ENCODE data around the gene PTPDC1.

Gene PTPDC1

GRCh38 chr9:94068257-94068656 lies 16.0 kb upstream of the PTPDC1 start:
- TF ChIP-seq Cebpa-rat (IDR thresholded peaks at IDR 0.05), result no peak
- no peaks in the 10 kb centered on the region for H4K20me1 ChIP-seq

DNA sequence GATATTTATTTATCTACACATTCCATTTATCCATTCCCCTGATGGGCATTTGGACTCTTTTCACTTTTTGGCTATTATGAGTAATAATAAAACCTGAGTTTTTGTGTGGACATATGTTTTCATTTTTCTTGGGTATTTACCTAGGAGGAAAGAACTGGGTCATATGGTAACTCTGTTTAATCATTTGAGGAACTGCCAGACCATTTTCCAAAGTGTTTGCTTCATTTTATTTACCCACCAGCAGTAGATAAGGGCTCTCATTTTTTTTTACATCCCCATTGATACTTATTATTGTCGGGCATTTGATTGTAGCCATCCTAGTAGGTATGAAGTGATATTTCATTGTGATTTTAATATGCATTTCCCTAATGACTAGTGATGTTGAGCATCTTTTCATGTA lies 7.7 kb upstream of the PTPDC1 start:
- Histone ChIP-seq H3K9ac (no peak overlapping the region), H3K4me1 (peaks cover 6 to 16% (median 13%) of the 10 kb centered on the region in 10 experiments; a peak in 16 of 20 replicates), H3K27ac (no peak overlapping the region), H3K9me3 (replicated peaks in 1 of 11) (peaks cover 6 to 30% (median 15%) of the 10 kb centered on the region in 11 experiments; a peak in 19 of 22 replicates), H4K20me1 (no peaks in the 10 kb centered on the region), H3K4me2 (0 out of 22 replicates have a peak overlapping the region, but pooled peaks of 1 of the 11 experiments have one; percentile 1), H3K4me3 (no peak overlapping the region), H3K27me3 (no peaks in the 10 kb centered on the region), H3K36me3 (peaks cover 18 to 55% (median 27%) of the 10 kb centered on the region in 11 experiments; a peak in 20 of 22 replicates)
- TF ChIP-seq Cebpa-rat (IDR thresholded peaks at IDR 0.05), result no peak

More at GRCh38 chr9:94068257-94068656, 16.0 kb upstream of the PTPDC1 start:
- Histone ChIP-seq H3K36me3 (peaks cover 17 to 45% (median 22%) of the 10 kb centered on the region in 11 experiments; a peak in 20 of 22 replicates), H3K4me1 (peaks cover 0 to 3% (median under 1%) of the 10 kb centered on the region in 10 experiments; a peak in 7 of 20 replicates), H3K27ac (no peak overlapping the region), H3K4me3 (no peak overlapping the region), H3K9me3 (replicated peaks in 1 of 11) (peaks cover 16 to 35% (median 25%) of the 10 kb centered on the region in 11 experiments; a peak in 21 of 22 replicates), H3K27me3 (no peaks in the 10 kb centered on the region), H3K4me2 (no peak overlapping the region), H3K9ac (no peak overlapping the region)

DNA sequence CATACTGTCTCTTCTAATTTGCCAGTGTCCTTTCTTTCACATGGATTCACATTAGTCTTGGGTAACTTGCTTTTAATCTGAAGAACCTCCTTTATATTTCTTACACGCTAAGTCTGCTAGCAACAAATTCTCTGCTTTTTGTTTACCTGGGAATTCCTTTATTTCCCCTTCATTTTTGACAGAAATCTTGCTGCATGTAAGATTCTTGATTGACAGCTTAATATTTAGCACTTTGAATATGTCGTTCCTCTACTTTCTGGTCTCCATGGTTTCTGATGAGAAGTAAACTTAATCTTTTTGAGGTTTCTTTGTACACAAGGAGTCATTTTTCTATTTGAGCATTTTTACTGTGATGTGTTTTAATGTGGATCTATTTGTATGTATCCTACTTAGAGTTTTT lies 6.2 kb upstream of the PTPDC1 start:
- H3K4me2 ChIP-seq, result no peak overlapping the region
- H3K4me3 ChIP-seq, result no peak overlapping the region
- TF ChIP-seq Cebpa-rat (IDR thresholded peaks at IDR 0.05), result no peak
- H4K20me1 ChIP-seq, result no peaks in the 10 kb centered on the region
- H3K36me3 ChIP-seq, result peaks cover 10 to 46% (median 21%) of the 10 kb centered on the region in 11 experiments; a peak in 16 of 22 replicates
- H3K9ac ChIP-seq, result no peak overlapping the region
- no peaks in the 10 kb centered on the region for H3K27me3 ChIP-seq
- H3K4me1 ChIP-seq, result peaks cover 6 to 16% (median 13%) of the 10 kb centered on the region in 10 experiments; a peak in 16 of 20 replicates
- peaks cover 0 to 18% (median 6%) of the 10 kb centered on the region in 11 experiments; a peak in 8 of 22 replicates for H3K9me3 ChIP-seq (replicated peaks in 1 of 11)
- no peak overlapping the region for H3K27ac ChIP-seq

GRCh38 chr9:94079236-94079635 lies 5.0 kb upstream of the PTPDC1 start:
- Histone ChIP-seq H3K4me1 (peaks cover under 1 to 6% (median 4%) of the 10 kb centered on the region in 10 experiments; a peak in 16 of 20 replicates), H4K20me1 (no peaks in the 10 kb centered on the region; a peak in 1 of 22 replicates), H3K27me3 (no peaks in the 10 kb centered on the region), H3K36me3 (peaks cover 8 to 44% (median 19%) of the 10 kb centered on the region in 11 experiments; a peak in 16 of 22 replicates), H3K27ac (no peak overlapping the region), H3K9ac (no peak overlapping the region), H3K9me3 (replicated peaks in 1 of 11) (peaks cover 0 to 16% (median 6%) of the 10 kb centered on the region in 11 experiments; a peak in 6 of 22 replicates), H3K4me3 (no peak overlapping the region), H3K4me2 (no peak overlapping the region)
- no peak for TF ChIP-seq Cebpa-rat (IDR thresholded peaks at IDR 0.05)

GRCh38 chr9:94080249-94080648 lies 4.0 kb upstream of the PTPDC1 start:
- Histone ChIP-seq H3K36me3 (peaks cover 0 to 40% (median 13%) of the 10 kb centered on the region in 11 experiments; a peak in 15 of 22 replicates), H3K4me3 (no peak overlapping the region), H3K4me1 (peaks cover 0 to 5% (median 0%) of the 10 kb centered on the region in 10 experiments; a peak in 2 of 20 replicates)

GRCh38 chr9:94081435-94081834 lies 2.8 kb upstream of the PTPDC1 start:
- Histone ChIP-seq H4K20me1 (no peaks in the 10 kb centered on the region; a peak in 2 of 22 replicates), H3K36me3 (peaks cover 0 to 36% (median 19%) of the 10 kb centered on the region in 11 experiments; a peak in 15 of 22 replicates), H3K4me3 (no peak overlapping the region), H3K9me3 (replicated peaks in 1 of 11) (0 out of 22 replicates have a peak, but pooled peaks cover 0 to 2% (median 0%) of the 10 kb centered on the region in 11 experiments), H3K9ac (no peak overlapping the region), H3K27ac (no peak overlapping the region), H3K4me2 (no peak overlapping the region), H3K4me1 (peaks cover 0 to under 1% (median 0%) of the 10 kb centered on the region in 10 experiments; a peak in 1 of 20 replicates), H3K27me3 (no peaks in the 10 kb centered on the region)
- TF ChIP-seq Cebpa-rat (IDR thresholded peaks at IDR 0.05), result no peak

More at GRCh38 chr9:94080249-94080648, 4.0 kb upstream of the PTPDC1 start:
- no peak for TF ChIP-seq Cebpa-rat (IDR thresholded peaks at IDR 0.05)
- peaks cover 0 to 7% (median 3%) of the 10 kb centered on the region in 11 experiments; a peak in 3 of 22 replicates for H3K9me3 ChIP-seq (replicated peaks in 1 of 11)
- no peak overlapping the region for H3K4me2 ChIP-seq
- no peaks in the 10 kb centered on the region; a peak in 2 of 22 replicates for H4K20me1 ChIP-seq
- H3K27me3 ChIP-seq, result no peaks in the 10 kb centered on the region
- no peak overlapping the region for H3K9ac ChIP-seq
- H3K27ac ChIP-seq, result no peak overlapping the region

DNA sequence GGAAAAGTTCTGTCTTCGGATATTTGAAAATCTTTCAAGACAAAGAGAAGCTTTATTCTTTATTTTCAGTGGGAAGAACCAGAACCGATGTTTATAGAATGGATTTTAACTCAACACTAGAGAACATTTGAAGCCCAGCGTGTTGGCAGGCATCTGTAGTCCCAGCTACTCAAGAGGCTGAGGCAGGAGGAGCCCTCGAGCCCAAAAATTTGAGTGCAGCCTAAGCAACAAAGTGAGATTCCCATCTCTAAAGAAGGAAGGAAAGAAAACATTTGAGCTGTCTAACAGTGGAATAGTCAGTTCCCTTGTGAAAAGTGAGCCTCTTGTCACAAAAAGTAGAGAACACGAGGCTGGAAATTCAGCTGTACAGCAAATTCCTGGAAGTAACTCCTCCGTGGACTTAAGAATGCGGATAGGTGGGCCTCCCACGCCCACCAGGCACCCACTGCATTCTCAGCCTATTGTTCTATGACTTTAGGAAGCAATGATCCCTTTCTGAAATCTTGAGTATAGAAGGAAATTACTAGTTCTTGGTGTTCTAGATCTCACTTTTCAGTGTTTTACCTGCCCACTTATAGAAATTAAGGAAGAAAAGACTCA lies 2.3 kb upstream of the PTPDC1 start:
- Histone ChIP-seq H3K9me3 (replicated peaks in 1 of 11) (no peaks in the 10 kb centered on the region), H3K4me2 (no peak overlapping the region), H3K27ac (no peak overlapping the region), H3K9ac (no peak overlapping the region), H3K4me3 (no peak overlapping the region), H4K20me1 (no peaks in the 10 kb centered on the region; a peak in 2 of 22 replicates), H3K36me3 (peaks cover 0 to 40% (median 21%) of the 10 kb centered on the region in 11 experiments; a peak in 15 of 22 replicates), H3K27me3 (no peaks in the 10 kb centered on the region), H3K4me1 (no peaks in the 10 kb centered on the region)
- no peak for TF ChIP-seq Cebpa-rat (IDR thresholded peaks at IDR 0.05)

DNA sequence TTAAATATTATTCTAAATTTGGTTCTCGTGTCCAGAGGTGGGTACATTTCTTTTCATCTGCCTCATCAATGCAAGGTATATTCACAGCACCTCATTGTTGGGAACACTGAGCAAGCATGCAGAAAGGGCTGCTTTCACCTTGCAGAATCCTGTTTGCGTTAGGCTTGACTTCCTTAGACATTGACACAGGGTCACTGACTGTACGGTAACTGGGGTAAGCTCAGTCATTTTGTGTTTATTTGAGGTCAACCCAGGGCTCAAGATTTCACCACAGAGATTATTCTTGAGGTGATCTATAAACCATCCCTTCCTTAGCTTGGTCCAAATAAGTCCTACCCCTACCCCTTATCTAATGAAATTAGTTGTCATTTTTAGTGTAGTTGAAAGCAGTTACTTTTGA lies 1.7 kb upstream of the PTPDC1 start:
- Histone ChIP-seq H3K9ac (no peak overlapping the region), H3K4me3 (no peak overlapping the region), H3K36me3 (peaks cover 0 to 36% (median 19%) of the 10 kb centered on the region in 11 experiments; a peak in 14 of 22 replicates), H4K20me1 (no peaks in the 10 kb centered on the region; a peak in 2 of 22 replicates), H3K27ac (no peak overlapping the region), H3K9me3 (replicated peaks in 1 of 11) (no peaks in the 10 kb centered on the region), H3K4me2 (no peak overlapping the region), H3K4me1 (no peaks in the 10 kb centered on the region), H3K27me3 (no peaks in the 10 kb centered on the region)
- no peak for TF ChIP-seq Cebpa-rat (IDR thresholded peaks at IDR 0.05)

- H3K27ac ChIP-seq, result no peak overlapping the region
- no peaks in the 10 kb centered on the region for H3K9me3 ChIP-seq (replicated peaks in 1 of 11)
- no peak overlapping the region for H3K4me2 ChIP-seq
- no peak for TF ChIP-seq Cebpa-rat (IDR thresholded peaks at IDR 0.05)
- H3K4me3 ChIP-seq, result no peak overlapping the region
- H3K9ac ChIP-seq, result no peak overlapping the region
- no peaks in the 10 kb centered on the region for H3K27me3 ChIP-seq
- H3K4me1 ChIP-seq, result no peaks in the 10 kb centered on the region
- no peaks in the 10 kb centered on the region; a peak in 2 of 22 replicates for H4K20me1 ChIP-seq
- peaks cover 0 to 36% (median 19%) of the 10 kb centered on the region in 11 experiments; a peak in 15 of 22 replicates for H3K36me3 ChIP-seq
Measured at GRCh38 chr9:94082956-94083355, 1.3 kb upstream of the PTPDC1 start.

All from BLaER1 treated with 17β-estradiol and CSF1 and Interleukin-3, amounts not matched to agents 10 nM and 100 nM (cell line).